Muscle of back (tissue), 13 donors: Measurements from ENCODE around the gene ADH6. TPM values are rescaled to one million over a fixed set of nuclear protein-coding genes. Genes with fewer than 3 reads are reported as not detected.
"Not testable (repeated sequence)": the region's sequence is repeated elsewhere in the genome, so short reads cannot be mapped to it uniquely, and the experiment has no call there.

Experiments used
- DNase-seq, 3 donors: peaks; one replicate each; pipeline versions ENCODE4 v3.0.0 to v3.0.0-alpha.2; 2013
- long read RNA-seq, 9 donors: transcript quantifications; one replicate each; lab custom pipeline, GENCODE V29; 2026
- polyA plus RNA-seq, 10 donors: library from polyadenylated mRNA; unstranded; fragments of 120-200 nt; gene quantifications; one replicate each; pipeline ENCODE4 v1.2.1, GENCODE V29; 2013; ENCODE audit not compliant: insufficient read length in 10 of 10

ADH6 gene
- polyA plus RNA-seq: 1 to 10 TPM in 5 of 10 donors, under 1 TPM in 5; 0.27 to 2.9 (median 1.1) TPM
- long read RNA-seq, donor 1: 0 reads
- long read RNA-seq, donor 2, partial matches to known transcripts: 6 of 6 reads
- long read RNA-seq, donor 2, other reads (novel, unspliced or antisense): 0 of 6 reads
- long read RNA-seq, donor 3: 0 reads
- long read RNA-seq, donor 4: 0 reads
- long read RNA-seq, donor 5: 0 reads
- long read RNA-seq, donor 6: 0 reads
- long read RNA-seq, donor 7: 0 reads
- long read RNA-seq, donor 8: 0 reads
- long read RNA-seq, donor 9: 0 reads

- DNase-seq: no peak
These were observed at the start of gene ADH6 for GRCh38 chr4:99219072-99219471. Gene ADH6, minus strand, starts transcription at chr4:99219246. Its CDS starts 94 bp downstream, at chr4:99219152.

GRCh38 chr4:99264927-99265326 lies 45.9 kb upstream of the ADH6 start:
- no peak for DNase-seq

GRCh38 chr4:99252746-99253145 lies 33.7 kb upstream of the ADH6 start:
- no peak for DNase-seq

GRCh38 chr4:99248714-99249113 lies 29.7 kb upstream of the ADH6 start:
- no peak for DNase-seq

- DNase-seq: no peak
These were observed 16.9 kb upstream of the ADH6 start for GRCh38 chr4:99235955-99236354.

- no peak for DNase-seq
These were observed 15.4 kb upstream of the ADH6 start for GRCh38 chr4:99234331-99235010.

GRCh38 chr4:99233397-99233796 lies 14.4 kb upstream of the ADH6 start:
- not testable (repeated sequence) for DNase-seq

- DNase-seq: not testable (repeated sequence)
These were observed 9.7 kb upstream of the ADH6 start for GRCh38 chr4:99228706-99229105.

- DNase-seq: not testable (repeated sequence)
These were observed 8.6 kb upstream of the ADH6 start for GRCh38 chr4:99227646-99228045.

- DNase-seq: peak in 1 of 3 donors; percentile 27
These were observed 2.9 kb upstream of the ADH6 start for GRCh38 chr4:99221980-99222379.

GRCh38 chr4:99219479-99219878 lies 433 bp upstream of the ADH6 start:
- DNase-seq: no peak

- DNase-seq: peak in 2 of 3 donors; percentile 54 to 78
These were observed 3.5 kb downstream of the ADH6 start for GRCh38 chr4:99215521-99215920.

- DNase-seq: no peak
These were observed 8.3 kb downstream of the ADH6 start for GRCh38 chr4:99210789-99211188.

GRCh38 chr4:99209671-99210070 lies 9.4 kb downstream of the ADH6 start:
- DNase-seq: peak in 1 of 3 donors; percentile 50

- DNase-seq: no peak
These were observed 10.3 kb downstream of the ADH6 start for GRCh38 chr4:99208719-99209075.

- DNase-seq: peak; percentile 28 to 70 (median 45)
These were observed 10.9 kb downstream of the ADH6 start for GRCh38 chr4:99207911-99208718.

GRCh38 chr4:99207069-99207743 lies 11.8 kb downstream of the ADH6 start:
- DNase-seq: no peak

- peak; percentile 77 to 94 (median 79) for DNase-seq
These were observed 13.7 kb downstream of the ADH6 start for GRCh38 chr4:99205153-99205979.

- peak in 2 of 3 donors; percentile 37 to 67 for DNase-seq
These were observed 16.5 kb downstream of the ADH6 start for GRCh38 chr4:99202536-99202935.

- DNase-seq: no peak
These were observed 17.0 kb downstream of the ADH6 start for GRCh38 chr4:99202094-99202493.

- DNase-seq: peak in 2 of 3 donors; percentile 45 to 76
These were observed 17.4 kb downstream of the ADH6 start for GRCh38 chr4:99201690-99202089.
